ENCODE measurements around the gene CASZ1.

Gene CASZ1

GRCh38 chr1:10659646-10660540 lies 136.6 kb downstream of the CASZ1 start:
- no peak for TF ChIP-seq CTCF (IDR thresholded peaks at IDR 0.05; ENCODE audit: low read depth, low read length, missing control alignments)
- no peak overlapping the region for H3K4me3 ChIP-seq (replicated peaks; ENCODE audit: low read depth, low read length)
- no peak for DNase-seq (ENCODE audit: extremely low read depth, low read depth)

GRCh38 chr1:10659218-10659617 lies 137.2 kb downstream of the CASZ1 start:
- TF ChIP-seq CTCF (IDR thresholded peaks at IDR 0.05; ENCODE audit: low read depth, low read length, missing control alignments): no peak
- H3K4me3 ChIP-seq (replicated peaks; ENCODE audit: low read depth, low read length): no peak overlapping the region
- no peak for DNase-seq (ENCODE audit: extremely low read depth, low read depth)

- DNase-seq (ENCODE audit: extremely low read depth, low read depth): no peak
- TF ChIP-seq CTCF (IDR thresholded peaks at IDR 0.05; ENCODE audit: low read depth, low read length, missing control alignments): no peak
- H3K4me3 ChIP-seq (replicated peaks; ENCODE audit: low read depth, low read length): no peak overlapping the region
Observed at GRCh38 chr1:10658396-10659066, 137.9 kb downstream of the CASZ1 start.

- no peak for TF ChIP-seq CTCF (IDR thresholded peaks at IDR 0.05; ENCODE audit: low read depth, low read length, missing control alignments)
- DNase-seq (ENCODE audit: extremely low read depth, low read depth): no peak
- no peak overlapping the region for H3K4me3 ChIP-seq (replicated peaks; ENCODE audit: low read depth, low read length)
Observed at GRCh38 chr1:10657088-10657847, 139.2 kb downstream of the CASZ1 start.

GRCh38 chr1:10656431-10656830 lies 140.0 kb downstream of the CASZ1 start:
- no peak for TF ChIP-seq CTCF (IDR thresholded peaks at IDR 0.05; ENCODE audit: low read depth, low read length, missing control alignments)

GRCh38 chr1:10655002-10655401 lies 141.4 kb downstream of the CASZ1 start:
- TF ChIP-seq CTCF (IDR thresholded peaks at IDR 0.05; ENCODE audit: low read depth, low read length, missing control alignments): no peak
- no peak overlapping the region for H3K4me3 ChIP-seq (replicated peaks; ENCODE audit: low read depth, low read length)
- no peak for DNase-seq (ENCODE audit: extremely low read depth, low read depth)

More at GRCh38 chr1:10656431-10656830, 140.0 kb downstream of the CASZ1 start:
- H3K4me3 ChIP-seq (replicated peaks; ENCODE audit: low read depth, low read length): no peak overlapping the region
- no peak for DNase-seq (ENCODE audit: extremely low read depth, low read depth)

Measured in HFF-Myc (cell line).